HepG2 (cell line): ENCODE results near the gene ACTL6A. TPM values are rescaled to one million over a fixed set of nuclear protein-coding genes. Genes with fewer than 3 reads are reported as not detected.

Experiments used
- AKAP8 ChIP-seq: sonication (generic); formaldehyde crosslinking; IDR thresholded peaks from 2 replicates; pipeline ENCODE4 v1.5.1; 2020; ENCODE audit warnings: mild to moderate bottlenecking, missing genetic modification reagents
- DNMT1 ChIP-seq: sonication (generic); formaldehyde crosslinking; IDR thresholded peaks from 2 replicates; pipeline ENCODE4 v1.5.1; 2020; ENCODE audit warnings: mild to moderate bottlenecking, missing genetic modification reagents
- FOXA1 ChIP-seq, 2 experiments: fragments of 450-650 bp in 1 of 2; sonication (generic) in 1 of 2; formaldehyde crosslinking in 1 of 2; IDR thresholded peaks; 2 replicates each; pipeline versions ENCODE4 v1.4.0 to v1.6.1; 2016 to 2020; ENCODE audit warnings: missing genetic modification reagents in 1 of 2
- FOXK2 ChIP-seq: fragments of 450-650 bp; IDR thresholded peaks from 2 replicates; pipeline ENCODE4 v1.6.1; 2016
- MAF1 ChIP-seq: sonication (generic); formaldehyde crosslinking; IDR thresholded peaks from 2 replicates; pipeline ENCODE4 v1.5.0; 2020; ENCODE audit warnings: missing genetic modification reagents, borderline replicate concordance
- MAFF ChIP-seq: IDR thresholded peaks from 2 replicates; pipeline ENCODE4 v1.6.1; 2011; ENCODE audit warnings: low read depth, low read length, improper control_type of control experiment
- NFE2L2 ChIP-seq: fragments of 150-350 bp; IDR thresholded peaks from 2 replicates; pipeline ENCODE4 v1.6.1; 2014; ENCODE audit warnings: low read length
- PAX8 ChIP-seq: sonication (generic); formaldehyde crosslinking; IDR thresholded peaks from 2 replicates; pipeline ENCODE4 v1.8.0; 2022; ENCODE audit warnings: mild to moderate bottlenecking, missing genetic modification reagents, borderline replicate concordance
- RCOR2 ChIP-seq: IDR thresholded peaks from 2 replicates; pipeline ENCODE4 v1.6.1; 2016; ENCODE audit warnings: missing biosample characterization, missing genetic modification reagents
- TCF7 ChIP-seq: sonication (generic); IDR thresholded peaks from 2 replicates; pipeline ENCODE4 v1.6.1; 2016; ENCODE audit warnings: antibody characterized with exemption, low read depth
- ZNF256 ChIP-seq: sonication (generic); formaldehyde crosslinking; conservative IDR thresholded peaks from 2 replicates; pipeline ENCODE4 v1.4.0; 2020; ENCODE audit warnings: missing genetic modification reagents
- ZNF292 ChIP-seq: sonication (generic); formaldehyde crosslinking; IDR thresholded peaks from 2 replicates; pipeline ENCODE4 v1.8.1; 2022; ENCODE audit warnings: mild to moderate bottlenecking, low read depth, missing genetic modification reagents, borderline replicate concordance
- ZNF296 ChIP-seq: sonication (generic); formaldehyde crosslinking; conservative IDR thresholded peaks from 2 replicates; pipeline ENCODE4 v1.5.0; 2020; ENCODE audit warnings: mild to moderate bottlenecking, missing genetic modification reagents
- ZNF558 ChIP-seq: sonication (generic); formaldehyde crosslinking; IDR thresholded peaks from 2 replicates; pipeline ENCODE4 v1.9.0; 2022; ENCODE audit warnings: mild to moderate bottlenecking, missing genetic modification reagents, borderline replicate concordance
- ZNF891 ChIP-seq: sonication (generic); formaldehyde crosslinking; IDR thresholded peaks from 2 replicates; pipeline ENCODE4 v1.5.0; 2020; ENCODE audit warnings: mild to moderate bottlenecking, missing genetic modification reagents
- polyA plus RNA-seq, 8 experiments: library from polyadenylated mRNA; depleted of rRNA in 3 of 8; stranded (reverse) in 7 of 8; unstranded in 1 of 8; fragments of >200 nt; fragmentation: Illumina TruSeq in 4 of 8; extraction: Trizol in 4 of 8; gene quantifications; 2 replicates each; pipeline versions ENCODE4 v1.2.1 to v1.2.3, GENCODE V29; 2011 to 2016; ENCODE audit warnings: low read depth in 4 of 8, missing spikeins in 1 of 8, mixed read lengths in 1 of 8; ENCODE audit not compliant: insufficient read depth in 1 of 8
- total RNA-seq, 5 experiments: library from RNA; depleted of rRNA; stranded (reverse); fragments of >200 nt; fragmentation: Illumina TruSeq; extraction: Trizol; gene quantifications; 2 replicates each; pipeline ENCODE4 v1.2.3, GENCODE V29; 2016; ENCODE audit warnings: low read depth in 1 of 5
- TF ChIP-seq, protein P1 (sequence below): sonication (generic); formaldehyde crosslinking; IDR thresholded peaks from 2 replicates; pipeline ENCODE4 v1.4.0; 2020; ENCODE audit warnings: low read depth, missing genetic modification reagents
- TF ChIP-seq, protein P2 (sequence below), 2 experiments: sonication (generic) in 1 of 2; formaldehyde crosslinking in 1 of 2; IDR thresholded peaks; 2 replicates each; pipeline versions ENCODE4 v1.4.0 to v1.6.1; 2016 to 2020; ENCODE audit warnings: borderline replicate concordance in 1 of 2, low read depth in 1 of 2, mild to moderate bottlenecking in 1 of 2, missing genetic modification reagents in 1 of 2
- TF ChIP-seq, protein P3 (sequence below): sonication (generic); formaldehyde crosslinking; IDR thresholded peaks from 2 replicates; pipeline ENCODE4 v1.5.0; 2020; ENCODE audit warnings: missing genetic modification reagents, mild to moderate bottlenecking, borderline replicate concordance
- TF ChIP-seq, protein P4 (sequence below): sonication (generic); formaldehyde crosslinking; IDR thresholded peaks from 2 replicates; pipeline ENCODE4 v1.8.0; 2022; ENCODE audit warnings: mild to moderate bottlenecking, missing genetic modification reagents, moderate library complexity

The ACTL6A gene
- total and polyA plus RNA-seq, 2 of the 13 experiments (the other 11 are each of a cell fraction or from before 2014, with no cell fraction given), result 58.1 to 84.1 TPM

DNA sequence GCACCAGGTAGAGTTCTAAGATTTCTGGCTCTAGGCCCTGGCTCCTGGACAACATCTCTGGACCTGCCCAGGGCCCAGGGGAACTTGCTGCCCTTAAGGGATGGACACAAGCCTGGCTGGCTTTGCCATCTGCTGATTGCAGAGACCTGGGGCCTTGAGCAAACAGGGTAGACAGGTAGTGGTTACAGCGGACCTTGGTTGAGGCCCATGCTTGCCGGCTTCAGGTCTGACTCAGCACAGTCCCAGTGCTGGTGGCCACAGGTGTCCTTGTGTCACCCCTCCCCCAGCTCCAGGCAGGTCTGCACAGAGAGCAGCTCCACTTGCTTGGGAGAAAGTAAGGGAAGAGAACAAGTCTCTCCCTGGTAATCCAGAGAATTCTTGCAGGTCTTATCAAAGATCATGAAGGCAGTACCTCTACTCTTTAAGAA lies 15.9 kb upstream of the ACTL6A start (continued):
- TF ChIP-seq, protein P1, sequence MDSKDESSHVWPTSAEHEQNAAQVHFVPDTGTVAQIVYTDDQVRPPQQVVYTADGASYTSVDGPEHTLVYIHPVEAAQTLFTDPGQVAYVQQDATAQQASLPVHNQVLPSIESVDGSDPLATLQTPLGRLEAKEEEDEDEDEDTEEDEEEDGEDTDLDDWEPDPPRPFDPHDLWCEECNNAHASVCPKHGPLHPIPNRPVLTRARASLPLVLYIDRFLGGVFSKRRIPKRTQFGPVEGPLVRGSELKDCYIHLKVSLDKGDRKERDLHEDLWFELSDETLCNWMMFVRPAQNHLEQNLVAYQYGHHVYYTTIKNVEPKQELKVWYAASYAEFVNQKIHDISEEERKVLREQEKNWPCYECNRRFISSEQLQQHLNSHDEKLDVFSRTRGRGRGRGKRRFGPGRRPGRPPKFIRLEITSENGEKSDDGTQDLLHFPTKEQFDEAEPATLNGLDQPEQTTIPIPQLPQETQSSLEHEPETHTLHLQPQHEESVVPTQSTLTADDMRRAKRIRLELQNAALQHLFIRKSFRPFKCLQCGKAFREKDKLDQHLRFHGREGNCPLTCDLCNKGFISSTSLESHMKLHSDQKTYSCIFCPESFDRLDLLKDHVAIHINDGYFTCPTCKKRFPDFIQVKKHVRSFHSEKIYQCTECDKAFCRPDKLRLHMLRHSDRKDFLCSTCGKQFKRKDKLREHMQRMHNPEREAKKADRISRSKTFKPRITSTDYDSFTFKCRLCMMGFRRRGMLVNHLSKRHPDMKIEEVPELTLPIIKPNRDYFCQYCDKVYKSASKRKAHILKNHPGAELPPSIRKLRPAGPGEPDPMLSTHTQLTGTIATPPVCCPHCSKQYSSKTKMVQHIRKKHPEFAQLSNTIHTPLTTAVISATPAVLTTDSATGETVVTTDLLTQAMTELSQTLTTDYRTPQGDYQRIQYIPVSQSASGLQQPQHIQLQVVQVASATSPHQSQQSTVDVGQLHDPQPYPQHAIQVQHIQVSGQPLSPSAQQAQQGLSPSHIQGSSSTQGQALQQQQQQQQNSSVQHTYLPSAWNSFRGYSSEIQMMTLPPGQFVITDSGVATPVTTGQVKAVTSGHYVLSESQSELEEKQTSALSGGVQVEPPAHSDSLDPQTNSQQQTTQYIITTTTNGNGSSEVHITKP (CRISPR knock-in tag), result no peak
- TF ChIP-seq ZNF256 (no peak), TCF7 (no peak), FOXK2 (no peak), DNMT1 (CRISPR knock-in tag) (no peak), NFE2L2 (no peak), MAF1 (CRISPR knock-in tag) (no peak), ZNF296 (CRISPR knock-in tag) (no peak), PAX8 (CRISPR knock-in tag) (no peak), ZNF891 (CRISPR knock-in tag) (no peak), RCOR2 (CRISPR knock-in tag) (no peak), FOXA1 (IDR thresholded peaks at IDR 0.05) (no peak), FOXA1 (CRISPR knock-in tag; IDR thresholded peaks at IDR 0.05) (peak; percentile 28; the same call in 1 of the 2 replicates), ZNF292 (CRISPR knock-in tag) (0 out of 2 replicates have a peak, but pooled peaks have one; percentile 35), AKAP8 (no peak), ZNF558 (CRISPR knock-in tag) (no peak), MAFF (peak; percentile 30; the same call in 1 of the 2 replicates)
- TF ChIP-seq, protein P2, sequence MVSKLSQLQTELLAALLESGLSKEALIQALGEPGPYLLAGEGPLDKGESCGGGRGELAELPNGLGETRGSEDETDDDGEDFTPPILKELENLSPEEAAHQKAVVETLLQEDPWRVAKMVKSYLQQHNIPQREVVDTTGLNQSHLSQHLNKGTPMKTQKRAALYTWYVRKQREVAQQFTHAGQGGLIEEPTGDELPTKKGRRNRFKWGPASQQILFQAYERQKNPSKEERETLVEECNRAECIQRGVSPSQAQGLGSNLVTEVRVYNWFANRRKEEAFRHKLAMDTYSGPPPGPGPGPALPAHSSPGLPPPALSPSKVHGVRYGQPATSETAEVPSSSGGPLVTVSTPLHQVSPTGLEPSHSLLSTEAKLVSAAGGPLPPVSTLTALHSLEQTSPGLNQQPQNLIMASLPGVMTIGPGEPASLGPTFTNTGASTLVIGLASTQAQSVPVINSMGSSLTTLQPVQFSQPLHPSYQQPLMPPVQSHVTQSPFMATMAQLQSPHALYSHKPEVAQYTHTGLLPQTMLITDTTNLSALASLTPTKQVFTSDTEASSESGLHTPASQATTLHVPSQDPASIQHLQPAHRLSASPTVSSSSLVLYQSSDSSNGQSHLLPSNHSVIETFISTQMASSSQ (IDR thresholded peaks at IDR 0.05; ENCODE audit: low read depth), result no peak
- TF ChIP-seq, protein P2 (CRISPR knock-in tag; IDR thresholded peaks at IDR 0.05; ENCODE audit: borderline replicate concordance), result no peak
- TF ChIP-seq, protein P3, sequence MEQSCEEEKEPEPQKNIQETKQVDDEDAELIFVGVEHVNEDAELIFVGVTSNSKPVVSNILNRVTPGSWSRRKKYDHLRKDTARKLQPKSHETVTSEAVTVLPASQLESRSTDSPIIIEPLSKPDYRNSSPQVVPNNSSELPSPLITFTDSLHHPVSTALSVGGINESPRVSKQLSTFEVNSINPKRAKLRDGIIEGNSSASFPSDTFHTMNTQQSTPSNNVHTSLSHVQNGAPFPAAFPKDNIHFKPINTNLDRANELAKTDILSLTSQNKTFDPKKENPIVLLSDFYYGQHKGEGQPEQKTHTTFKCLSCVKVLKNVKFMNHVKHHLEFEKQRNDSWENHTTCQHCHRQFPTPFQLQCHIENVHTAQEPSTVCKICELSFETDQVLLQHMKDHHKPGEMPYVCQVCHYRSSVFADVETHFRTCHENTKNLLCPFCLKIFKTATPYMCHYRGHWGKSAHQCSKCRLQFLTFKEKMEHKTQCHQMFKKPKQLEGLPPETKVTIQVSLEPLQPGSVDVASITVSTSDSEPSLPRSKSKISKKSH (CRISPR knock-in tag), result no peak
- TF ChIP-seq, protein P4, sequence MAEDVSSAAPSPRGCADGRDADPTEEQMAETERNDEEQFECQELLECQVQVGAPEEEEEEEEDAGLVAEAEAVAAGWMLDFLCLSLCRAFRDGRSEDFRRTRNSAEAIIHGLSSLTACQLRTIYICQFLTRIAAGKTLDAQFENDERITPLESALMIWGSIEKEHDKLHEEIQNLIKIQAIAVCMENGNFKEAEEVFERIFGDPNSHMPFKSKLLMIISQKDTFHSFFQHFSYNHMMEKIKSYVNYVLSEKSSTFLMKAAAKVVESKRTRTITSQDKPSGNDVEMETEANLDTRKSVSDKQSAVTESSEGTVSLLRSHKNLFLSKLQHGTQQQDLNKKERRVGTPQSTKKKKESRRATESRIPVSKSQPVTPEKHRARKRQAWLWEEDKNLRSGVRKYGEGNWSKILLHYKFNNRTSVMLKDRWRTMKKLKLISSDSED, result no peak
